HepG2 (cell line): ENCODE data around the gene FRMD6.

Experiments used
- CTCF ChIP-seq: sonication (generic); formaldehyde crosslinking; IDR thresholded peaks from 2 replicates; pipeline ENCODE4 v1.5.0; 2020; ENCODE audit warnings: mild to moderate bottlenecking, missing genetic modification reagents, moderate library complexity
- FOXA3 ChIP-seq: IDR thresholded peaks from 2 replicates; pipeline ENCODE4 v1.6.1; 2016; ENCODE audit warnings: missing genetic modification reagents, missing compliant biosample characterization
- FOXM1 ChIP-seq: sonication (generic); formaldehyde crosslinking; IDR thresholded peaks from 2 replicates; pipeline ENCODE4 v1.5.0; 2020; ENCODE audit warnings: missing genetic modification reagents
- MAF1 ChIP-seq: sonication (generic); formaldehyde crosslinking; IDR thresholded peaks from 2 replicates; pipeline ENCODE4 v1.5.0; 2020; ENCODE audit warnings: missing genetic modification reagents, borderline replicate concordance
- POLR2AphosphoS2 ChIP-seq: IDR thresholded peaks from 2 replicates; pipeline ENCODE4 v1.6.1; 2011; ENCODE audit warnings: low read depth, low read length, improper control_type of control experiment
- RERE ChIP-seq: IDR thresholded peaks from 2 replicates; pipeline ENCODE4 v1.6.1; 2016; ENCODE audit warnings: low read depth, missing genetic modification reagents, missing compliant biosample characterization
- ZBTB26 ChIP-seq: IDR thresholded peaks from 2 replicates; pipeline ENCODE4 v1.6.1; 2016; ENCODE audit warnings: missing compliant biosample characterization, missing genetic modification reagents, borderline replicate concordance
- ZFP36L2 ChIP-seq: sonication (generic); formaldehyde crosslinking; IDR thresholded peaks from 2 replicates; pipeline ENCODE4 v1.4.0; 2020; ENCODE audit warnings: missing genetic modification reagents
- ZNF292 ChIP-seq: sonication (generic); formaldehyde crosslinking; IDR thresholded peaks from 2 replicates; pipeline ENCODE4 v1.8.1; 2022; ENCODE audit warnings: mild to moderate bottlenecking, low read depth, missing genetic modification reagents, borderline replicate concordance
- ZNF512 ChIP-seq: sonication (generic); formaldehyde crosslinking; IDR thresholded peaks from 2 replicates; pipeline ENCODE4 v1.4.0; 2020; ENCODE audit warnings: mild to moderate bottlenecking, missing genetic modification reagents
- ZSCAN21 ChIP-seq: sonication (generic); formaldehyde crosslinking; IDR thresholded peaks from 2 replicates; pipeline ENCODE4 v1.8.0; 2022; ENCODE audit warnings: mild to moderate bottlenecking, missing genetic modification reagents, moderate library complexity, borderline replicate concordance

GRCh38 chr14:51774209-51774608, 122.5 kb downstream of the FRMD6 start:
- no peak for TF ChIP-seq FOXA3 (CRISPR knock-in tag)
- TF ChIP-seq ZFP36L2 (CRISPR knock-in tag), result no peak
- TF ChIP-seq FOXM1 (CRISPR knock-in tag), result no peak
- TF ChIP-seq ZNF512 (CRISPR knock-in tag), result no peak
- TF ChIP-seq POLR2AphosphoS2, result no peak
- no peak for TF ChIP-seq MAF1 (CRISPR knock-in tag)
- no peak for TF ChIP-seq RERE
- TF ChIP-seq CTCF (CRISPR knock-in tag), result no peak
- no peak for TF ChIP-seq ZBTB26 (CRISPR knock-in tag)
- no peak for TF ChIP-seq ZSCAN21 (CRISPR knock-in tag)
- no peak for TF ChIP-seq ZNF292
